Fibroblast of lung (primary cell): Measurements from ENCODE around the gene CAMK1D. TPM values are rescaled to one million over a fixed set of nuclear protein-coding genes. Genes with fewer than 3 reads are reported as not detected.

Source experiments
- DNase-seq, 2 donors: peaks; one replicate each; pipeline versions ENCODE4 v3.0.0 to v3.0.0-alpha.2; 2010; ENCODE audit warnings: low read depth in 2 of 2
- H2AFZ ChIP-seq: 2 replicates; pipeline ENCODE4 v1.5.1; 2012; ENCODE audit warnings: low read length, control low read depth, inconsistent platforms
- H3K27ac ChIP-seq: 2 replicates; pipeline ENCODE4 v1.5.1; 2011; ENCODE audit warnings: low read length, control low read depth; ENCODE audit not compliant: insufficient read depth
- H3K27me3 ChIP-seq: 2 replicates; pipeline ENCODE4 v1.5.1; 2011; ENCODE audit warnings: mild to moderate bottlenecking, low read length; ENCODE audit not compliant: control insufficient read depth, insufficient read depth
- H3K36me3 ChIP-seq: 2 replicates; pipeline ENCODE4 v1.5.1; 2011; ENCODE audit warnings: low read length; ENCODE audit not compliant: control insufficient read depth, insufficient read depth
- H3K4me1 ChIP-seq: 2 replicates; pipeline ENCODE4 v1.5.1; 2011; ENCODE audit warnings: low read length; ENCODE audit not compliant: control insufficient read depth, insufficient read depth; ENCODE audit errors: extremely low read depth
- H3K4me2 ChIP-seq: 2 replicates; pipeline ENCODE4 v1.5.1; 2011; ENCODE audit warnings: low read length, control low read depth; ENCODE audit not compliant: insufficient read depth; ENCODE audit errors: extremely low read depth
- H3K4me3 ChIP-seq, 4 experiments: fragments of 200-600 bp in 1 of 4; sonication (generic) in 1 of 4; replicated peaks in 1 of 4; 2 replicates each; pipeline ENCODE4 v1.5.1; 2011 to 2016; ENCODE audit warnings: low read length in 4 of 4, low read depth in 3 of 4, mild to moderate bottlenecking in 3 of 4, control low read depth in 2 of 4, inconsistent platforms in 1 of 4, mixed read lengths in 1 of 4; ENCODE audit not compliant: insufficient read depth in 1 of 4; ENCODE audit errors: control extremely low read depth in 1 of 4
- H3K79me2 ChIP-seq: 2 replicates; pipeline ENCODE4 v1.5.1; 2012; ENCODE audit warnings: mild to moderate bottlenecking, low read length, inconsistent platforms; ENCODE audit not compliant: control insufficient read depth, insufficient read depth
- H3K9ac ChIP-seq: 2 replicates; pipeline ENCODE4 v1.5.1; 2011; ENCODE audit warnings: mild to moderate bottlenecking, low read length, control low read depth; ENCODE audit not compliant: insufficient read depth
- H3K9me3 ChIP-seq: 2 replicates; pipeline ENCODE4 v1.5.1; 2012; ENCODE audit warnings: low read depth, low read length; ENCODE audit not compliant: control insufficient read depth, insufficient read depth
- H4K20me1 ChIP-seq: 2 replicates; pipeline ENCODE4 v1.5.1; 2011; ENCODE audit warnings: low read length; ENCODE audit not compliant: control insufficient read depth, insufficient read depth; ENCODE audit errors: extremely low read depth
- EZH2 ChIP-seq: IDR thresholded peaks from 2 replicates; pipeline ENCODE4 v1.5.1; 2012; ENCODE audit warnings: low read length, control low read depth, mild to moderate bottlenecking; ENCODE audit errors: missing control alignments
- polyA plus RNA-seq, 2 donors: library from polyadenylated mRNA; depleted of rRNA in 1 of 2; stranded (reverse) in 1 of 2; unstranded in 1 of 2; fragments of >200 nt; gene quantifications; 2 replicates each; pipeline ENCODE4 v1.2.1, GENCODE V29; 2011 to 2012; ENCODE audit warnings: missing spikeins in 1 of 2
- total RNA-seq: library from RNA; depleted of rRNA; stranded (reverse); fragments of >200 nt; gene quantifications from 2 replicates; pipeline ENCODE4 v1.2.1, GENCODE V29; 2014
- TF ChIP-seq, protein P1 (sequence below), 2 donors: IDR thresholded peaks in 1 of 2; conservative IDR thresholded peaks in 1 of 2; 1 replicate in 1 of 2; 2 replicates in 1 of 2; pipeline ENCODE4 v1.5.1; 2011 to 2012; ENCODE audit warnings: low read length in 2 of 2, control low read depth in 1 of 2, inconsistent platforms in 1 of 2, low read depth in 1 of 2, mild to moderate bottlenecking in 1 of 2

CAMK1D gene
- total and polyA plus RNA-seq, 2 donors (not counting 1 experiment from before 2014, with no cell fraction given) = 2.3 TPM

DNA sequence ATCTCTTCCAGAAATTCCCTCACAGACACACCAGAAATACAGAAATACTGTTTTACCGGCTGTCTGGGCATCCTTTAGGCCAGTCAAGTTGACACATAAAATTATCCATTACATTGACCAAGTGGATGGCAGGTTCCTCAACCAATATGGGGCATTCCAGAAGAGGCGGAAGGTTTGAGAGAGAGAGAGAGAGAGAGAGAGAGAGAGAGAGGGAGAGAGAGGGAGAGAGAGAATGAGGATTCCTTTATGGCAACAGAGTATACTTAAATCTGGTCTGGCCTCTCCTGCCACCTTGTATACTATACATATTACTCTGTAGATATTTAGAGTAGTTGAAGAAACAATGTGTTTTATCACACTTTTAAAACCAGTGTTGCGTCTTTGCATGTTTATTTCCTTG, 214.1 kb downstream of the CAMK1D start:
- Histone ChIP-seq H3K36me3 (no peaks in the 10 kb centered on the region), H2AFZ (no peak overlapping the region), H3K27me3 (no peaks in the 10 kb centered on the region), H3K4me1 (no peaks in the 10 kb centered on the region), H3K27ac (no peak overlapping the region), H3K9me3 (no peaks in the 10 kb centered on the region), H3K4me3 (no peak overlapping the region), H3K79me2 (no peaks in the 10 kb centered on the region), H3K4me2 (no peak overlapping the region), H4K20me1 (no peaks in the 10 kb centered on the region), H3K9ac (no peak overlapping the region)
- TF ChIP-seq, protein P1, sequence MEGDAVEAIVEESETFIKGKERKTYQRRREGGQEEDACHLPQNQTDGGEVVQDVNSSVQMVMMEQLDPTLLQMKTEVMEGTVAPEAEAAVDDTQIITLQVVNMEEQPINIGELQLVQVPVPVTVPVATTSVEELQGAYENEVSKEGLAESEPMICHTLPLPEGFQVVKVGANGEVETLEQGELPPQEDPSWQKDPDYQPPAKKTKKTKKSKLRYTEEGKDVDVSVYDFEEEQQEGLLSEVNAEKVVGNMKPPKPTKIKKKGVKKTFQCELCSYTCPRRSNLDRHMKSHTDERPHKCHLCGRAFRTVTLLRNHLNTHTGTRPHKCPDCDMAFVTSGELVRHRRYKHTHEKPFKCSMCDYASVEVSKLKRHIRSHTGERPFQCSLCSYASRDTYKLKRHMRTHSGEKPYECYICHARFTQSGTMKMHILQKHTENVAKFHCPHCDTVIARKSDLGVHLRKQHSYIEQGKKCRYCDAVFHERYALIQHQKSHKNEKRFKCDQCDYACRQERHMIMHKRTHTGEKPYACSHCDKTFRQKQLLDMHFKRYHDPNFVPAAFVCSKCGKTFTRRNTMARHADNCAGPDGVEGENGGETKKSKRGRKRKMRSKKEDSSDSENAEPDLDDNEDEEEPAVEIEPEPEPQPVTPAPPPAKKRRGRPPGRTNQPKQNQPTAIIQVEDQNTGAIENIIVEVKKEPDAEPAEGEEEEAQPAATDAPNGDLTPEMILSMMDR (conservative IDR thresholded peaks at IDR 0.05 in 1 of 2, IDR thresholded peaks at IDR 0.05 in 1 of 2; ENCODE audit: low read depth in 1 of 2, low read length in 2 of 2) = no peak
- no peak for TF ChIP-seq EZH2
- no peak for DNase-seq

DNA sequence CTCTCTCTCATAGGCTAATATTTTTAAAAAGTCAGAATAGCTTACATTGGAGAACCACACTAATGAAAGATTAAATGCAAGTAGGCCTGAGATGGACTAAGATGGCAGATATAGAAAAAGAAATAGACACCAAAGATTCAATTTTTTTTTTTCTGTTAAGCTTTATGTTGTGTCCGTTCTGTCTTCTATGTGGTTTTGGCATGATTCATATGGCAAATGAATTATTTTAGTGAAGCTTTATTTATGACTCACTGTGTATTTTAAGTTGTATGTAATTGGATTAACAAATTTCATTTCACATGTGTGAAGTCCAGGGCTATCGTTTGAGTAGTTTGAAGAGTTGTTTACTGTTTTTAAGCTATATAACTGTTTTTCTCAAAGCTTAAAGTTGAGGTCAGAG, 214.8 kb downstream of the CAMK1D start:
- TF ChIP-seq EZH2 = no peak
- TF ChIP-seq, protein P1 (conservative IDR thresholded peaks at IDR 0.05 in 1 of 2, IDR thresholded peaks at IDR 0.05 in 1 of 2; ENCODE audit: low read depth in 1 of 2, low read length in 2 of 2) = no peak
- H3K9ac ChIP-seq = no peak overlapping the region
- no peak overlapping the region for H3K4me3 ChIP-seq
- DNase-seq = peak; percentile 43 to 70
- no peaks in the 10 kb centered on the region for H3K9me3 ChIP-seq
- H4K20me1 ChIP-seq = no peaks in the 10 kb centered on the region
- no peak overlapping the region for H3K27ac ChIP-seq
- no peaks in the 10 kb centered on the region for H3K36me3 ChIP-seq
- H3K27me3 ChIP-seq = no peaks in the 10 kb centered on the region
- no peaks in the 10 kb centered on the region for H3K4me1 ChIP-seq
- H3K4me2 ChIP-seq = no peak overlapping the region
- H3K79me2 ChIP-seq = no peaks in the 10 kb centered on the region
- no peak overlapping the region for H2AFZ ChIP-seq

DNA sequence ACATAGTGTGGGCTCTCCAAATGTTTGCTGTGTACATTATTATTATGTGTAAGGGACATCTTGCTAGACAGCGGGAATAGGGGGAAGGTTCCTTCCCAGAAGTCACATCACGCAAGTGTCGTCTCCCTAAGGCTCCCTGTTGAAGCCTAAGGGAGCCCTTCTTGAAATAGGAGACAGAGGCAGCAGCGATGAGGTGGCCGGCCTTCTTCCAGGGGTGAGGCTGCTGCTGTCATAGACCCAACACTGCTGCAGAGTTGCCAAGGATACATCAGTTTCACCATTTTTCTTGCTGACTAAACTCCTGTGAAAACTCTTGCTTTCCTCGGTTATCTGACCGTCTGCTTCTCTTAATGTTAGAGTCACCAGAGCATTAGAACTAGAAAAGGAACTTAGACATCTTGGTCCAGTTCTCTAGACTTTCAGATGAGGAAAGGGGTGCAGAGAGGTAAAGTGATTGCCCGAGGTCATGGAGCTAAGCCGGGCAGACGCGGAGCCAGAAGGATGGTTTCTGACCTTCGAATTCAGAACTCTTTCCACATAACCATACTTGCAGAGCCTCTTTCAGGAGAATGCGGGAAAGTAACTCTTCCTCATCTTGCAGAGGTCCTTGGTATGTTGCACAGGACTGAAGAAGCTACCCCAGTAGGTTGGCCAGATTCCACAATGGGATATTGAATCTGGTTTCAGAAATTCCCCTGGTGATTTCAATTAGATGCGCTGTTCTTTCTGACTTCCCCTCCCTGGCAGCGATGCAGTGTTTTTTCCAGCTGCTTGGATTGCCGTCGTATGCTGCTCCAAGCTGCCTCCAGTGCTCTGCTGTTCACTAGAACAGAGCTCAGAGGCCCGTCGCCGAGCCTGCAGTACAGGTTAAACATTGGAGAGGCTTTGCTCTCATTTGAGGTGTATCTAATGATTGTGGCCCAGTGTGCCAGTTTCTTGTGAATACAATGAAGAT, 217.1 kb downstream of the CAMK1D start:
- H3K4me2 ChIP-seq = no peak overlapping the region
- H3K27me3 ChIP-seq = no peaks in the 10 kb centered on the region
- no peaks in the 10 kb centered on the region for H4K20me1 ChIP-seq
- H3K27ac ChIP-seq = no peak overlapping the region
- no peaks in the 10 kb centered on the region for H3K36me3 ChIP-seq
- H3K9ac ChIP-seq = no peak overlapping the region
- H3K4me1 ChIP-seq = no peaks in the 10 kb centered on the region
- DNase-seq = peak; percentile 28 to 77
- no peak for TF ChIP-seq EZH2
- TF ChIP-seq, protein P1 (conservative IDR thresholded peaks at IDR 0.05 in 1 of 2, IDR thresholded peaks at IDR 0.05 in 1 of 2; ENCODE audit: low read depth in 1 of 2, low read length in 2 of 2) = no peak
- no peak overlapping the region for H3K4me3 ChIP-seq
- no peaks in the 10 kb centered on the region for H3K9me3 ChIP-seq
- H3K79me2 ChIP-seq = no peaks in the 10 kb centered on the region
- H2AFZ ChIP-seq = no peak overlapping the region
